ENCODE results near the gene COX8C. TPM values are rescaled to one million over a fixed set of nuclear protein-coding genes. Genes with fewer than 3 reads are reported as not detected.
"Not testable (repeated sequence)": the region's sequence is repeated elsewhere in the genome, so short reads cannot be mapped to it uniquely, and the experiment has no call there.

The COX8C gene
- total RNA-seq, 1 donor from 2014 or later: not detected

GRCh38 chr14:93354873-93355272 lies 7.9 kb downstream of the COX8C start:
- not testable (repeated sequence) for DNase-seq (ENCODE audit: extremely low read depth, low read depth, low spot score)

- DNase-seq (ENCODE audit: extremely low read depth, low read depth, low spot score): no peak
Observed at GRCh38 chr14:93368996-93369712, 22.2 kb downstream of the COX8C start.

GRCh38 chr14:93369713-93370266 lies 22.8 kb downstream of the COX8C start:
- no peak for DNase-seq (ENCODE audit: extremely low read depth, low read depth, low spot score)

DNA sequence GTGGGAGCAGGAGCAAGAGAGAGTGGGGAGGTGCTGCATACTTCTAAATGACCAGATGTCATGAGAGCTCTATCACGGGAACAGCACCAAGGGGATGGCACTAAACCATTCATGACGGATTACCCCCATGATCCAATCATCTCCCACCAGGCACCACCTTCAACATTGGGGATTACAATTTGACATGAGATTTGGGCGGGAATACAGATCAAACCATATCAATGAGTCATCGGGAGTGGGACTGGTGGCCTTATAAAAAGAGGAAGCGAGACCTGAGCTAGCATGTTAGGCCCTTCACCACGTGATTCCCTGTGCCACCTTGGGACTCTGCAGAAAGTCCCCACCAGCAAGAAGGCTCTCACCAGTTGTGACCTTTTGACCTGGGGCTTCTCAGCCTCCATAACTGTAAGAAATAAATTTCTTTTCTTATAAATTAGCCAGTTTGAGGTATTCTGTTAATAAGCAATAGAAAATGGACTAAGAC lies 28.7 kb downstream of the COX8C start:
- DNase-seq (ENCODE audit: extremely low read depth, low read depth, low spot score): no peak

GRCh38 chr14:93379831-93380230 lies 32.8 kb downstream of the COX8C start:
- no peak for DNase-seq (ENCODE audit: extremely low read depth, low read depth, low spot score)

DNA sequence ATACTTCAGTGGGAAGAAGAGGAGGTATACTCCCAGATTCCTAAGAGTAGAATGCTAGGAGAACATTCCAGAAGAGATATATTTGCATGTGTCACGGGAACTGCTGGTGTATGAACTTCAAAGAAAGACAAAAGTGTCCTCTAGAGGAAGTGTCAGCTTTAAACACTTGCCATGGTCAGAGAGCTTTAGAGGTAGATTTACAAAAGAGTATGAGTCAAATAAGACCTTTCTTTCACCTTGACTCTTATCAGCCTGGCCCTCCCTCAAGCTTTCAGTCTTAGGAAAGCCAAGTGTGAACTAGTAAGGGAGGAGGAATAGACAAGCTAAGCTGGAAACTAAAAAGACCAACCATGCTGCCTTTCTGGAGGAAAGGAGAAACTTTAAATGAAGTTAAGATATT lies 34.7 kb downstream of the COX8C start:
- DNase-seq (ENCODE audit: extremely low read depth, low read depth, low spot score): no peak

GRCh38 chr14:93384256-93384655 lies 37.3 kb downstream of the COX8C start:
- not testable (repeated sequence) for DNase-seq (ENCODE audit: extremely low read depth, low read depth, low spot score)

GRCh38 chr14:93395231-93395630 lies 48.2 kb downstream of the COX8C start:
- no peak for DNase-seq (ENCODE audit: extremely low read depth, low read depth, low spot score)

- DNase-seq (ENCODE audit: extremely low read depth, low read depth, low spot score): no peak
Observed at GRCh38 chr14:93396456-93396855, 49.5 kb downstream of the COX8C start.

Other genes with a start within 250 kb of the COX8C start
- gene ITPK1, start 231.3 kb upstream of the COX8C start, total RNA-seq: 23.3 and 36.3 TPM in 2 replicates
- gene MOAP1, start 162.3 kb upstream of the COX8C start, total RNA-seq: 18.4 and 19.5 TPM in 2 replicates
- 8.9 and 11.2 TPM in 2 replicates for gene LYSET, start 161.9 kb upstream of the COX8C start, total RNA-seq
- gene GON7, start 140.1 kb upstream of the COX8C start, total RNA-seq: 10.3 and 11.2 TPM in 2 replicates
- 20.2 and 28.8 TPM in 2 replicates for gene UBR7, start 139.9 kb upstream of the COX8C start, total RNA-seq
- gene BTBD7, start 14.1 kb upstream of the COX8C start, total RNA-seq: 22.9 and 30.4 TPM in 2 replicates
- gene UNC79, start 83.8 kb downstream of the COX8C start, total RNA-seq: under 0.01 TPM in 1 of 2 replicates, not detected in the other

Data from glomerular endothelial cell (primary cell).